Measurements from ENCODE around the gene SPPL2C.
"Not testable (repeated sequence)": the region's sequence is repeated elsewhere in the genome, so short reads cannot be mapped to it uniquely, and the experiment has no call there.

Gene SPPL2C

GRCh38 chr17:45851022-45851421 is 6.3 kb downstream of the SPPL2C start:
- DNase-seq (ENCODE audit: low spot score) = no peak

GRCh38 chr17:45851464-45851863 is 6.8 kb downstream of the SPPL2C start:
- DNase-seq (ENCODE audit: low spot score) = no peak

- no peak for DNase-seq (ENCODE audit: low spot score)
Measured at GRCh38 chr17:45851873-45852272, 7.2 kb downstream of the SPPL2C start.

- peak; percentile 40 for DNase-seq (ENCODE audit: low spot score)
Measured at GRCh38 chr17:45852535-45853297, 8.0 kb downstream of the SPPL2C start.

- DNase-seq (ENCODE audit: low spot score) = no peak
Measured at GRCh38 chr17:45854209-45854608, 9.5 kb downstream of the SPPL2C start.

GRCh38 chr17:45855691-45856336 is 11.1 kb downstream of the SPPL2C start:
- DNase-seq (ENCODE audit: low spot score) = no peak

GRCh38 chr17:45857977-45858708 is 13.5 kb downstream of the SPPL2C start:
- DNase-seq (ENCODE audit: low spot score) = no peak

- DNase-seq (ENCODE audit: low spot score) = no peak
Measured at GRCh38 chr17:45861165-45861564, 16.5 kb downstream of the SPPL2C start.

- DNase-seq (ENCODE audit: low spot score) = not testable (repeated sequence)
Measured at GRCh38 chr17:45862127-45862526, 17.4 kb downstream of the SPPL2C start.

- no peak for DNase-seq (ENCODE audit: low spot score)
Measured at GRCh38 chr17:45863857-45864654, 19.4 kb downstream of the SPPL2C start.

- DNase-seq (ENCODE audit: low spot score) = no peak
Measured at GRCh38 chr17:45867171-45867570, 22.5 kb downstream of the SPPL2C start.

- no peak for DNase-seq (ENCODE audit: low spot score)
Measured at GRCh38 chr17:45867702-45868101, 23.0 kb downstream of the SPPL2C start.

GRCh38 chr17:45868276-45868675 is 23.6 kb downstream of the SPPL2C start:
- DNase-seq (ENCODE audit: low spot score) = no peak

- DNase-seq (ENCODE audit: low spot score) = no peak
Measured at GRCh38 chr17:45869676-45870341, 25.1 kb downstream of the SPPL2C start.

GRCh38 chr17:45870342-45870974 is 25.8 kb downstream of the SPPL2C start:
- no peak for DNase-seq (ENCODE audit: low spot score)

- DNase-seq (ENCODE audit: low spot score) = no peak
Measured at GRCh38 chr17:45871718-45872117, 27.0 kb downstream of the SPPL2C start.

GRCh38 chr17:45873728-45874127 is 29.0 kb downstream of the SPPL2C start:
- DNase-seq (ENCODE audit: low spot score) = no peak

GRCh38 chr17:45874151-45874550 is 29.5 kb downstream of the SPPL2C start:
- no peak for DNase-seq (ENCODE audit: low spot score)

- no peak for DNase-seq (ENCODE audit: low spot score)
Measured at GRCh38 chr17:45876539-45876938, 31.9 kb downstream of the SPPL2C start.

- no peak for DNase-seq (ENCODE audit: low spot score)
Measured at GRCh38 chr17:45877467-45877866, 32.8 kb downstream of the SPPL2C start.

- DNase-seq (ENCODE audit: low spot score) = no peak
Measured at GRCh38 chr17:45883063-45883462, 38.4 kb downstream of the SPPL2C start.
